Esophagus muscularis mucosa (tissue), 4 donors: ENCODE results near the gene KLHDC4. TPM values are rescaled to one million over a fixed set of nuclear protein-coding genes. Genes with fewer than 3 reads are reported as not detected.

Source experiments
- DNase-seq: peaks from one replicate; pipeline ENCODE4 v3.0.0-alpha.2; 2017; ENCODE audit errors: extremely low spot score
- H3K27ac ChIP-seq, 4 donors: fragments of 200-600 bp; sonication (generic); replicated peaks in 1 of 4; 1 replicate in 3 of 4; 2 replicates in 1 of 4; pipeline ENCODE4 v1.5.1; 2016 to 2019; ENCODE audit warnings: mild to moderate bottlenecking in 1 of 4
- H3K27me3 ChIP-seq, 4 donors: fragments of 200-600 bp; sonication (generic); one replicate each; pipeline versions ENCODE4 v1.5.1 to v1.6.0; 2016 to 2019
- H3K36me3 ChIP-seq, 4 donors: fragments of 200-600 bp; sonication (generic); one replicate each; pipeline ENCODE4 v1.5.1; 2016 to 2019
- H3K4me1 ChIP-seq, 4 donors: fragments of 200-600 bp; sonication (generic); one replicate each; pipeline ENCODE4 v1.5.1; 2016 to 2019
- H3K4me3 ChIP-seq, 4 donors: fragments of 200-600 bp; sonication (generic); 1 replicate in 2 of 4; 2 replicates in 2 of 4; pipeline ENCODE4 v1.5.1; 2016 to 2019; ENCODE audit warnings: mild to moderate bottlenecking in 4 of 4, moderate library complexity in 1 of 4
- H3K9me3 ChIP-seq, 4 donors: fragments of 200-600 bp; sonication (generic); 1 replicate in 3 of 4; 2 replicates in 1 of 4; pipeline ENCODE4 v1.5.1; 2016 to 2019
- CTCF ChIP-seq, 3 experiments: fragments of 200-600 bp in 2 of 3; fragments of 450-650 bp in 1 of 3; sonication (generic) in 2 of 3; IDR thresholded peaks; one replicate each; pipeline ENCODE4 v1.5.1; 2017 to 2019; ENCODE audit warnings: antibody characterized with exemption in 3 of 3, mild to moderate bottlenecking in 2 of 3, moderate library complexity in 1 of 3
- EP300 ChIP-seq: sonication (generic); formaldehyde crosslinking; IDR thresholded peaks from one replicate; pipeline ENCODE4 v1.6.1; 2017; ENCODE audit warnings: antibody characterized with exemption
- POLR2A ChIP-seq: fragments of 450-650 bp; IDR thresholded peaks from one replicate; pipeline ENCODE4 v1.6.1; 2017; ENCODE audit warnings: antibody characterized with exemption, moderate library complexity, mild to moderate bottlenecking, low read depth
- POLR2AphosphoS5 ChIP-seq, 2 donors: sonication (generic); formaldehyde crosslinking; IDR thresholded peaks; one replicate each; pipeline ENCODE4 v1.6.1; 2017; ENCODE audit warnings: antibody characterized with exemption in 2 of 2
- WGBS: methylation state at CpG from one replicate; pipeline ENCODE4 v1.1.5; 2018; 5-methylcytosine and 5-hydroxymethylcytosine counted together
- intact Hi-C: fragments of 100-400 bp; cut with DNase I; formaldehyde crosslinking; loops from one replicate; pipeline ENCODE4 v1.15.1; 2023
- total RNA-seq, 4 donors: library from RNA; depleted of rRNA; stranded (reverse); fragments of >200 nt; gene quantifications; one replicate each; pipeline versions ENCODE4 v1.1.0 to v1.2.1, GENCODE V29; 2016

The KLHDC4 gene
- total RNA-seq, 4 donors from 2014 or later = 22.2 to 41.5 (median 31.4) TPM

- Histone ChIP-seq H3K9me3 (no peaks in the 10 kb centered on the region), H3K27me3 (peaks cover 0 to 44% (median 3%) of the 10 kb centered on the region in 4 donors), H3K4me1 (peaks cover 0 to 8% (median 3%) of the 10 kb centered on the region in 4 donors), H3K4me3 (no peak overlapping the region), H3K27ac (no peak overlapping the region), H3K36me3 (peaks cover 0 to 20% (median 10%) of the 10 kb centered on the region in 4 donors)
- no peak for DNase-seq
- WGBS = 90% methylated on average over 8 of the region's 12 CpGs
- intact Hi-C loops = no loop called here
- TF ChIP-seq EP300 (no peak), POLR2AphosphoS5 (IDR thresholded peaks at IDR 0.05) (no peak), CTCF (IDR thresholded peaks at IDR 0.05) (no peak), POLR2A (no peak)
These were observed 73.0 kb downstream of the KLHDC4 start for GRCh38 chr16:87692756-87693155.

- TF ChIP-seq CTCF (IDR thresholded peaks at IDR 0.05) (no peak), EP300 (no peak), POLR2AphosphoS5 (IDR thresholded peaks at IDR 0.05) (no peak), POLR2A (no peak)
- Histone ChIP-seq H3K27me3 (peaks cover 0 to 50% (median 5%) of the 10 kb centered on the region in 4 donors), H3K9me3 (no peaks in the 10 kb centered on the region), H3K27ac (no peak overlapping the region), H3K36me3 (peaks cover 0 to 18% (median 10%) of the 10 kb centered on the region in 4 donors), H3K4me1 (peaks cover 0 to 8% (median 3%) of the 10 kb centered on the region in 4 donors), H3K4me3 (no peak overlapping the region)
- DNase-seq = no peak
- intact Hi-C loops = no loop called here
- whole genome bisulfite sequencing = 92% methylated on average over 4 of the region's 7 CpGs
These were observed 73.6 kb downstream of the KLHDC4 start for GRCh38 chr16:87692176-87692575.

GRCh38 chr16:87691686-87692079 lies 74.1 kb downstream of the KLHDC4 start:
- TF ChIP-seq POLR2AphosphoS5 (IDR thresholded peaks at IDR 0.05) (no peak), CTCF (IDR thresholded peaks at IDR 0.05) (no peak), EP300 (no peak), POLR2A (no peak)
- H3K4me1 ChIP-seq = peaks cover 0 to 8% (median 3%) of the 10 kb centered on the region in 4 donors
- H3K27ac ChIP-seq = no peak overlapping the region
- peaks cover 0 to 16% (median 10%) of the 10 kb centered on the region in 4 donors for H3K36me3 ChIP-seq
- H3K4me3 ChIP-seq = no peak overlapping the region
- H3K27me3 ChIP-seq = peaks cover 0 to 55% (median 5%) of the 10 kb centered on the region in 4 donors
- no peaks in the 10 kb centered on the region for H3K9me3 ChIP-seq
- 35% methylated on average over 11 of the region's 14 CpGs for WGBS
- intact Hi-C loops = no loop called here
- DNase-seq = no peak

GRCh38 chr16:87690911-87691685 lies 74.7 kb downstream of the KLHDC4 start:
- DNase-seq = no peak
- Histone ChIP-seq H3K4me3 (no peak overlapping the region), H3K27ac (no peak overlapping the region), H3K4me1 (peaks cover 0 to 8% (median 3%) of the 10 kb centered on the region in 4 donors), H3K27me3 (peaks cover 0 to 61% (median 5%) of the 10 kb centered on the region in 4 donors), H3K9me3 (no peaks in the 10 kb centered on the region), H3K36me3 (peaks cover 0 to 13% (median 7%) of the 10 kb centered on the region in 4 donors)
- intact Hi-C loops = no loop called here
- TF ChIP-seq EP300 (no peak), POLR2AphosphoS5 (IDR thresholded peaks at IDR 0.05) (no peak), POLR2A (no peak), CTCF (IDR thresholded peaks at IDR 0.05) (no peak)
- WGBS = 54% methylated on average over 7 of the region's 33 CpGs
